ENCODE data around the gene PLA2G4B. TPM values are rescaled to one million over a fixed set of nuclear protein-coding genes. Genes with fewer than 3 reads are reported as not detected.

The PLA2G4B gene
- total and polyA plus RNA-seq, 10 of the 15 experiments (the other 5 are each of a cell fraction or from before 2014, with no cell fraction given): 0.22 to 6.6 (median 2.9) TPM

DNA sequence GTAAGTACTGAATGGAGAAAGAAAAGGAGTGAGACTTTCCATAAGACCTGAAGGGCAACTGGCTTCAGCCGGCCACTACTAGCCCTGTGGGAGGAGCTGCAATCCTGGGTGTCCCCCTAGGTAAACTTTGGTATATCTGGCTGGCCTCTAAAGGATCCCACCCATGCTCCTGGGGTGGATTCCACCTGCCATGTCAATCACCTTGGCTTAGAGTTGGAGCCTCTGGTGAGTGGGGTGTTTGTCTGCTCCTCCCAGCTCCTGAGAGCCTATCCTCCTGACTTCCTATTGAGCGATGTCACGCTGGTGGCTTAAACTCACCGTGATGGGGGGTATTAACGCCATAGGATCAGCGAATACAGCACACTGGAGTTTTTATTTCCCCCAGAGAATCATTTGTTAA, 52.6 kb downstream of the PLA2G4B start:
- 84% methylated on average over 6 of the region's 6 CpGs for WGBS (ENCODE audit: insufficient coverage, insufficient replicate concordance, low lambda C conversion rate, missing lambda C conversion rate)

More for the DNA sequence above, 52.6 kb downstream of the PLA2G4B start:
- FAIRE-seq (no peak), ATAC-seq (no peak), DNase-seq (ENCODE audit: low read depth, low spot score) (no peak)
- BruUV-seq (replicated peaks): no TSS peak
- Histone ChIP-seq H3K27ac (ENCODE audit: control insufficient read depth, insufficient read depth) (no peak overlapping the region), H3K9ac (ENCODE audit: control insufficient read depth, insufficient read depth, low read length) (no peak overlapping the region), H4K20me1 (ENCODE audit: control insufficient read depth, insufficient read depth) (no peaks in the 10 kb centered on the region), H3K79me2 (ENCODE audit: control insufficient read depth, insufficient read depth, low read length) (no peaks in the 10 kb centered on the region), H3K36me3 (ENCODE audit: control insufficient read depth in 2 of 2, insufficient read depth in 2 of 2, low read length in 1 of 2) (no peaks in the 10 kb centered on the region), H3K4me1 (ENCODE audit: control insufficient read depth, insufficient read depth, low read length) (peaks cover 19% of the 10 kb centered on the region), H3K4me3 (no peak overlapping the region), H3K9me3 (replicated peaks; ENCODE audit: control insufficient read depth, insufficient read depth, low read length) (no peaks in the 10 kb centered on the region), H3K4me2 (ENCODE audit: control insufficient read depth, insufficient read depth) (no peak overlapping the region), H3K27me3 (replicated peaks in 1 of 2; ENCODE audit: control insufficient read depth in 2 of 2, insufficient read depth in 2 of 2, low read length in 1 of 2) (no peaks in the 10 kb centered on the region), H2AFZ (ENCODE audit: control insufficient read depth, low read depth, low read length) (no peak overlapping the region)
- TF ChIP-seq NRF1 (conservative IDR thresholded peaks at IDR 0.05; ENCODE audit: low read depth, low read length) (no peak), KDM1A (IDR thresholded peaks at IDR 0.05; ENCODE audit: borderline replicate concordance) (no peak), NFIC (IDR thresholded peaks at IDR 0.05; ENCODE audit: low read depth, low read length) (no peak), SRF (IDR thresholded peaks at IDR 0.05; ENCODE audit: low read depth in 2 of 2, low read length in 2 of 2) (no peak), CREB1 (IDR thresholded peaks at IDR 0.05; ENCODE audit: low read depth) (no peak), PML (IDR thresholded peaks at IDR 0.05; ENCODE audit: low read length) (no peak), SIN3A (IDR thresholded peaks at IDR 0.05; ENCODE audit: low read depth, low read length) (no peak), ZNF207 (IDR thresholded peaks at IDR 0.05; ENCODE audit: borderline replicate concordance) (no peak), YY1 (IDR thresholded peaks at IDR 0.05; ENCODE audit: low read depth, low read length) (no peak), ATF7 (IDR thresholded peaks at IDR 0.05; ENCODE audit: low read depth) (no peak), FOS (IDR thresholded peaks at IDR 0.05; ENCODE audit: borderline replicate concordance, extremely low read depth, insufficient read length) (no peak), RAD51 (IDR thresholded peaks at IDR 0.05) (no peak), ZNF274 (IDR thresholded peaks at IDR 0.05; ENCODE audit: insufficient read depth, insufficient read length) (no peak), MYB (IDR thresholded peaks at IDR 0.05; ENCODE audit: borderline replicate concordance, low read depth, low read length) (no peak), EP300 (IDR thresholded peaks at IDR 0.05; ENCODE audit: borderline replicate concordance in 1 of 2, control insufficient read depth in 1 of 2, low read depth in 2 of 2, low read length in 2 of 2) (no peak), SIX5 (IDR thresholded peaks at IDR 0.05; ENCODE audit: low read depth, low read length, severe bottlenecking) (no peak), BHLHE40 (IDR thresholded peaks at IDR 0.05; ENCODE audit: borderline replicate concordance in 1 of 2, low read depth in 2 of 2, low read length in 1 of 2) (no peak)
- TF ChIP-seq, protein P1, sequence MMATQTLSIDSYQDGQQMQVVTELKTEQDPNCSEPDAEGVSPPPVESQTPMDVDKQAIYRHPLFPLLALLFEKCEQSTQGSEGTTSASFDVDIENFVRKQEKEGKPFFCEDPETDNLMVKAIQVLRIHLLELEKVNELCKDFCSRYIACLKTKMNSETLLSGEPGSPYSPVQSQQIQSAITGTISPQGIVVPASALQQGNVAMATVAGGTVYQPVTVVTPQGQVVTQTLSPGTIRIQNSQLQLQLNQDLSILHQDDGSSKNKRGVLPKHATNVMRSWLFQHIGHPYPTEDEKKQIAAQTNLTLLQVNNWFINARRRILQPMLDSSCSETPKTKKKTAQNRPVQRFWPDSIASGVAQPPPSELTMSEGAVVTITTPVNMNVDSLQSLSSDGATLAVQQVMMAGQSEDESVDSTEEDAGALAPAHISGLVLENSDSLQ (IDR thresholded peaks at IDR 0.05): no peak
- TF ChIP-seq, protein P2, sequence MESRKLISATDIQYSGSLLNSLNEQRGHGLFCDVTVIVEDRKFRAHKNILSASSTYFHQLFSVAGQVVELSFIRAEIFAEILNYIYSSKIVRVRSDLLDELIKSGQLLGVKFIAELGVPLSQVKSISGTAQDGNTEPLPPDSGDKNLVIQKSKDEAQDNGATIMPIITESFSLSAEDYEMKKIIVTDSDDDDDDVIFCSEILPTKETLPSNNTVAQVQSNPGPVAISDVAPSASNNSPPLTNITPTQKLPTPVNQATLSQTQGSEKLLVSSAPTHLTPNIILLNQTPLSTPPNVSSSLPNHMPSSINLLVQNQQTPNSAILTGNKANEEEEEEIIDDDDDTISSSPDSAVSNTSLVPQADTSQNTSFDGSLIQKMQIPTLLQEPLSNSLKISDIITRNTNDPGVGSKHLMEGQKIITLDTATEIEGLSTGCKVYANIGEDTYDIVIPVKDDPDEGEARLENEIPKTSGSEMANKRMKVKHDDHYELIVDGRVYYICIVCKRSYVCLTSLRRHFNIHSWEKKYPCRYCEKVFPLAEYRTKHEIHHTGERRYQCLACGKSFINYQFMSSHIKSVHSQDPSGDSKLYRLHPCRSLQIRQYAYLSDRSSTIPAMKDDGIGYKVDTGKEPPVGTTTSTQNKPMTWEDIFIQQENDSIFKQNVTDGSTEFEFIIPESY (IDR thresholded peaks at IDR 0.05): no peak
- in situ Hi-C loops (cut with MboI): no loop called here
- ChIA-PET POLR2A (no interaction called here), RAD21 (ENCODE audit: unreplicated experiment) (no interaction called here), SMC1A (ENCODE audit: uncharacterized antibody, unreplicated experiment) (no interaction called here), CTCF (no interaction called here)
- intact Hi-C loops (cut with micrococcal nuclease; ENCODE audit: unreplicated experiment): no loop called here

All from GM12878 (cell line).